ENCODE data around the gene DLGAP4.

The DLGAP4 gene

DNA sequence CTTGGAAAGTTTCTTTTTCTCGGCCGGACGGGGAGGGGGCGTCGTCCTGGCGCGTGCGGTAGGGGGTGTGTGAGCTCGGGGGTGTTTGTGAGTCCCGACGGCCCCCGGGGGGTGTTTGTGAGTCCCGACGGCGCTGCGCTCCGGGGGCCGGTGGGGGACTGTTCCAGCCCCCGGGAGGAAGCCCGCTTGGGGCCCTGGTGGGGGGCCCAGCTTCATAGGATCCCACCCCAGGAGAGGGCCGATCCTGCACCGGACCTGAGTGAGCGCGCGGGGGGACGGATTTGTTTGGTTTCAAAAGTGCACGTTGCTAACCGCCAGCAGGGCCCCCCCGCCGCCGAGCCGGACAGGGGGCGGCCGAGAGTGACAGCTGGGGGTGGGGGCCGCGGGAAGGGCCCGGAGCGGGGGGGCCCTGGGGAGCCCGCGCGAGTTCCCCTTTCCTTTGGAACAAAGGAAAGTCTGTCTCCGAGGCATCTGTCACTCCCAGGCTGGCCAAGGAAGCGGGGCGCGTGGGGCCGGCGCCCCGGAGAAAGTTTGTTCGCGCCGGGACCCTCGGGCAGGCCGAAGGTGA, 267.7 kb downstream of the DLGAP4 start:
- DNase-seq: peak; percentile 36

GRCh38 chr20:36574366-36575135, 268.4 kb downstream of the DLGAP4 start:
- peak; percentile 68 for DNase-seq

GRCh38 chr20:36576081-36576445, 269.9 kb downstream of the DLGAP4 start:
- DNase-seq: no peak
